DND-41 (cell line): ENCODE data around the gene FGD6.

ENCODE experiments used
- EZH2 ChIP-seq: IDR thresholded peaks from 3 replicates; pipeline ENCODE4 v1.6.1; 2012; ENCODE audit warnings: borderline replicate concordance, low read depth, mild to moderate bottlenecking, moderate library complexity, low read length, inconsistent platforms; ENCODE audit not compliant: severe bottlenecking
- TF ChIP-seq, protein P1 (sequence below): IDR thresholded peaks from 2 replicates; pipeline ENCODE4 v1.5.1; 2012; ENCODE audit warnings: borderline replicate concordance, low read length, moderate library complexity, mild to moderate bottlenecking; ENCODE audit not compliant: poor library complexity, severe bottlenecking; ENCODE audit errors: extremely low read depth

DNA sequence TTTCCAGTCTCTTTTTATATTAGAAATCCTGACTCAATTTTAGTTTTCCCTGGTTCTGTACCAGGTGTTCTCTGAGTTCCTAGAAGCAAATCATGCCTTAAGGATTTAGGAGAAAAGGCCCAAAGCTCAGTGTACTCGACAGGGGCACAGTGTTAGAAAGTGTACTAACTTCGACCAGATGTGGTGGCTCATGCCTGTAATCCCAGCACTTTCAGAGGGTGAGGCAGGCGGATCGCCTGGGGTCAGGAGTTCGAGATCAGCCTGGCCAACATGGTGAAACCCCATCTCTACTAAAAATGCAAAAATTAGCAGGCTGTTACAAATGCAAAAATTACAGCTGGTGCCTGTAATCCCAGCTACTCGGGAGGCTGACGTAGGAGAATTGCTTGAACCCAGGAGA lies 12.4 kb upstream of the FGD6 start:
- TF ChIP-seq, protein P1, sequence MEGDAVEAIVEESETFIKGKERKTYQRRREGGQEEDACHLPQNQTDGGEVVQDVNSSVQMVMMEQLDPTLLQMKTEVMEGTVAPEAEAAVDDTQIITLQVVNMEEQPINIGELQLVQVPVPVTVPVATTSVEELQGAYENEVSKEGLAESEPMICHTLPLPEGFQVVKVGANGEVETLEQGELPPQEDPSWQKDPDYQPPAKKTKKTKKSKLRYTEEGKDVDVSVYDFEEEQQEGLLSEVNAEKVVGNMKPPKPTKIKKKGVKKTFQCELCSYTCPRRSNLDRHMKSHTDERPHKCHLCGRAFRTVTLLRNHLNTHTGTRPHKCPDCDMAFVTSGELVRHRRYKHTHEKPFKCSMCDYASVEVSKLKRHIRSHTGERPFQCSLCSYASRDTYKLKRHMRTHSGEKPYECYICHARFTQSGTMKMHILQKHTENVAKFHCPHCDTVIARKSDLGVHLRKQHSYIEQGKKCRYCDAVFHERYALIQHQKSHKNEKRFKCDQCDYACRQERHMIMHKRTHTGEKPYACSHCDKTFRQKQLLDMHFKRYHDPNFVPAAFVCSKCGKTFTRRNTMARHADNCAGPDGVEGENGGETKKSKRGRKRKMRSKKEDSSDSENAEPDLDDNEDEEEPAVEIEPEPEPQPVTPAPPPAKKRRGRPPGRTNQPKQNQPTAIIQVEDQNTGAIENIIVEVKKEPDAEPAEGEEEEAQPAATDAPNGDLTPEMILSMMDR: no peak
- no peak for TF ChIP-seq EZH2
